Activated CD8-positive, alpha-beta memory T cell treated with anti-CD3 and anti-CD28 coated beads for 48 hours (primary cell): ENCODE results near the gene PYGO1.
"Not testable (repeated sequence)": the region's sequence is repeated elsewhere in the genome, so short reads cannot be mapped to it uniquely, and the experiment has no call there.

ENCODE experiments used
- DNase-seq, 3 experiments: peaks; one replicate each; pipeline ENCODE4 v3.0.0-alpha.2; 2020; ENCODE audit warnings: low read depth in 2 of 3, low spot score in 2 of 3

PYGO1 gene

GRCh38 chr15:55573224-55573623 lies 14.9 kb downstream of the PYGO1 start:
- DNase-seq: no peak

DNA sequence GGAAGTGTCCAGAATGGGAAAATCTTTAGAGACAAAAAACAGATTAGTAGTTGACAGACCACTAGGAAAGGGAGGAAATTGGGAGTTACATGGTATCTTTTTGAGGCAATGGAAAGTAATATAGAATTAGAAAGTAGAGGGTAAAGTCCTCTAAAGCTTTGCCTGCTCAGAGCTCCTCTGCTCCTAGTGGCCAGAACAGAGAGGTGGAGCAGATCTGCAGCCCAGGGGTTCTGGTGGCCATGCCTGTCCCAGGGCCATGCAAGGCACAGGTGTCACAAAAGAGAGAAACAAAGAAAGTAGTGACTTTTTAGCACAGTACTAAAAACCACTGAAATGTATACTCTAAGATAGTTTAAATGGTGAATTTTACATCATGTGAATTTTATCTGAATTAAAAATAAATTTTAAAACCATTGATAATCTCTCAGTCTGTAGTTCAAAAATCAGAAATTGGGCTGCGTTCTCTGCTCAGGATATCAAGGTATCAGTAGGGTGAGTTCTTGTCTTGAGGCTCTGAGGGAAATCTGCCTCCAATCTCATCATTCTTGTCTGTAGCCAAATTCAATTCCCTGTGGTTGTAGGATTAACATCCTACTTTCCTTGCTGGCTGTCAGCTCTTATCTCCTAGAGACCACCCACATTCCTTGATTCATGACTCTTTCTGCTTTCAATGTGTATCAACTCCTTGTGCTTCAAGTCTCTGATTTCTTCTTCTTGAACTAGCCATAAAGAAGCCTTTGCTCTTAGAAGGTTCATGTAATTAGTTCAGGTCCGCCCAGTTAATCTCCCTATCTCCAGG lies 23.6 kb downstream of the PYGO1 start:
- DNase-seq: no peak

DNA sequence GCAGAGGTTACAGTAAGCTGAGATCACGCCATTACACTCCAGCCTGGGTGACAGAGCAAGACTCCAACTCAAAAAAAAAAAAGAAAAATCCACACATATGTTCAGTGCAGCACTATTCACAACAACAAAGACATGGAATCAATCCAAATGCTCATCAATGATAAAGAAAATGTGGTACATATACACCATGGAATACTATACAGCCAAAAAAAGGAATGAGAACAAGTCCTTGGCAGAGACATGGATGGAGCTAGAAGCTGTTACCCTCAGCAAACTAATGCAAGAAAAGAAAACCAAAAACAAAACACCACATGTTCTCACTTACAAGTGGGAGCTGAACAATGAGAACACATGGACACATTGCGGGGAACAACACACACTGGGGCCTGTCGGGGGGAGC lies 25.5 kb downstream of the PYGO1 start:
- no peak for DNase-seq

DNA sequence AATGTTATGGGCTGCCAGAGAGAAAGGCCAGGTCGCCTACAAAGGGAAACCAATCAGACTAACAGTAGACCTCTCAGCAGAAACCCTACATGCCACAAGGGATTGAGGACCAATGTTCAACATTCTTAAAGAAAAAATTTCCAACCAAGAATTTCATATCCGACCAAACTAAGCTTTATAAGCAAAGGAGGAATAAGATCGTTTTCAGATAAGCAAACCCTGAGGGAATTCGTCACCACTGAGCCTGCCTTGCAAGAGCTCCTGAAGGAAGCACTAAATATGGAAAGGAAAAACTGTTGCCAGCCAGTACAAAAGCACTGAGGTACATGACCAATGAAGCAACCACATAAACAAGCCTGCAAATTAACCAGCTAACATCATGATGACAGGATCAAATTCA lies 33.1 kb downstream of the PYGO1 start:
- no peak for DNase-seq

- no peak for DNase-seq
Observed at GRCh38 chr15:55552926-55553325, 35.2 kb downstream of the PYGO1 start.

DNA sequence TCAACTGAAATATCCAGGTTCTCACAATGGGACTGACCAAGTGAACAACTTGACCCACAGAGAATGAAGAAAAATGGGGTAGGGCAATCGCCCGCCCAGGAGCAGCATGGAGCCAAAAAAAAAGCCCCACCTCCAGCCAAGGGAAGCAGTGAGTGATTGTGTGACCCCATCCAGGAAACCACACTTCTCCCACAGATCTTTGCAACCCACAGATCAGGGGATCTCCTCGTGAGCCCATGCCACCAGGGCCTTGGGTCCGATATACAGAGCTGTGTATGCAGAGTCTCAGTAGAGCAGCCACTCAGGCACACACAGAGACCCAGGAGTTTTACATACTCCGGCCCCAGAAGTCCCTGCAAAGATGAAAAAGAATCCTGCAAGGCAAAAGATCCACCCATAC lies 35.7 kb downstream of the PYGO1 start:
- no peak for DNase-seq

DNA sequence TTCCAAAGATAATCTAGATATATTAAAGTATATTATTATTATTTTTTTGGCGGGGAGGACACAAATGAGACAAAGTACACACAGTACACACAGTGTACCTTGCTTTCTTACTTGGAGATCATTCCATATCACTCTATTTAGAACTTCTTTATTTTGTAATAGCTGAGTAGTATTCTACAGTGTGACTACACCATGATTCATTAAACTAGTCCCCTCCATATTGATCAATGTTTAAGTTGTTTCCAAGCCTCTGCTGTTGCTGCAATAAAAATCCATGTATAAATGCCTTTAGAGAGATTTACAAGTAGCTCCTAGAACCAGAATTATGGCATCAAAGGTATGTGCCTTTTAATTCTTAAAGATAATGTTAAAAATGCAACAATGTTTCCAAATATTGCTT lies 38.8 kb downstream of the PYGO1 start:
- no peak for DNase-seq

GRCh38 chr15:55546718-55547117 lies 41.4 kb downstream of the PYGO1 start:
- no peak for DNase-seq

- no peak for DNase-seq
Observed at GRCh38 chr15:55535436-55535835, 52.7 kb downstream of the PYGO1 start.

- DNase-seq: no peak
Observed at GRCh38 chr15:55532944-55533343, 55.2 kb downstream of the PYGO1 start.

- DNase-seq: no peak
Observed at GRCh38 chr15:55530861-55531313, 57.3 kb downstream of the PYGO1 start.

DNA sequence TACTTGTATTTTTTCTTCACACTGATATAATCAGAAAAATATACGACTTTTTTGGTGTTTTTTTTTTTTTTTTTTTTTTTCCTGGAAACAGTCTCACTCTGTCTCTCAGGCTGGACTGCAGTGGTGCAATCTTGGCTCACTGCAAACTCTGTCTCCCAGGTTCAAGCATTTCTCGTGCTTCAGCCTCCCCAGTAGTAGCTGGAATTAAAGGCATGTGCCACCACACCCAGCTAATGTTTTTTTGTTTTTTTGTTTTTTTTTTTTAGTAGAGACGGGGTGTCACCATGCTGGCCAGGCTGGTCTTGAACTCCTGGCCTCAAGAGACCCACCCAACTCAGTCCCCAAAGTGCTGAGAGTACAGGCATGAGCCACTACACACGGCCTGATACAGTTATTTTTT lies 59.3 kb downstream of the PYGO1 start:
- no peak for DNase-seq

DNA sequence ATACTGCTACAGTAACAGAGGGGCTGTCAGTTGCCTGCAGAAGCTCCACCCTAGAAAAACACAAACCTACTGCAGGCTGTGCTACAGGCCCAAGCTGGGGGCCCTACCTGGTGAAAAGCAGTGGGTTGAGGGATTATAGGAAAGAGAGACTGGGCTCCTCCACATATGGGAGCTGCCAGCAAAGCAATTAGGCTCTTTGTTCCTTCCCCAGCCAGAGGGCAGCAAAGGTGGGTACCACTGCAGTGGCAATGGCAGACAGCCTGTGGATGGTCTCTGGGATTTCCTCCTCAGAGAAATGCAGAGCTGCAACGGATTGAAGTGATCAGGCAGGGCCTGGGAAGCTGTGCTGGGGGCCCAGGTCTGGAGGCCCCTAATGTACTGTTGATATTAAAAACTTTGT lies 61.0 kb downstream of the PYGO1 start:
- DNase-seq: no peak

DNA sequence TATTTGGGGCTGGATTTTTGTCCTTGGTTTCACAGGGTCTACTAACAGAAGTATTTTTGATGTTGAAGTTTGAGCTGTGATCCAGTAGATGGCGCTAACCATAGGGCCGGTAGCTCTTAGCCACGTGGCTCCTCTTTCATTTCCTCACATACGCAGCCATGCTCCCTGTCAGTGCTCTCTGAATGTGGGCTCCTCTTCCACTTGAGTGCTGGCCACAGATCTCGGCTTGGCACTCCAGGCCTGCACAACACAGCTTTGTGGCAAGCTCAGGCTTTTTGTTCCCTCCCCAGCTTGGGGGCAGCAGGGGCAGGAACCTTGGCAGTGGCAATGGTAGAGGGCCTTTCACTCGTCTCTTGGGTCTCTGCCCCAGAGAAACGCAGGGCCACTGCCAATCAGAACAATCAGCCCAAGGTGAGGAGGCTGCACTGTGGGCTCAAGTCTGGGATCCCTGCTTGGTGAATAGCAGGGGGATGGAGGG lies 61.5 kb downstream of the PYGO1 start:
- DNase-seq: no peak

- no peak for DNase-seq
Observed at GRCh38 chr15:55522742-55523450, 65.2 kb downstream of the PYGO1 start.

GRCh38 chr15:55518641-55519040 lies 69.5 kb downstream of the PYGO1 start:
- no peak for DNase-seq

GRCh38 chr15:55518009-55518408 lies 70.1 kb downstream of the PYGO1 start:
- no peak for DNase-seq

GRCh38 chr15:55515991-55516776 lies 72.0 kb downstream of the PYGO1 start:
- DNase-seq: no peak

DNA sequence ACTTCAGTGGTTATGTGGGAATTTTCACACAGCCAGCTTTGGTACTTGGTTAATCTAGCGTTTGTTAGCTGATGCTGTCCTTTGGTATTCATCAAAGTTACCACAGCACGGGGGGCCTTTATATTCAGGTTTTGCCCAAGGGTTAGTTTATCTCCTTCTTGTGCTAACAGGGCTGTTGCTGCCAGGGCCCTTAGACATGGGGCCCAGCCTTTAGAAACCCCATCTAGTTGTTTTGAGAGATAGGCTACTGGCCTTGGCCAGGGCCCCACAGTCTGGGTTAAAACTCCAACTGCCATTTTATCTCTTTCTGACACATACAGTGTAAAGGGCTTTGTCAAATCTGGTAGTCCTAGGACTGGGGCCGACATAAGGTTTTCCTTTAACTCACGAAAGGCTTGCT lies 72.7 kb downstream of the PYGO1 start:
- DNase-seq: no peak

- DNase-seq: no peak
Observed at GRCh38 chr15:55514414-55514850, 73.7 kb downstream of the PYGO1 start.

DNA sequence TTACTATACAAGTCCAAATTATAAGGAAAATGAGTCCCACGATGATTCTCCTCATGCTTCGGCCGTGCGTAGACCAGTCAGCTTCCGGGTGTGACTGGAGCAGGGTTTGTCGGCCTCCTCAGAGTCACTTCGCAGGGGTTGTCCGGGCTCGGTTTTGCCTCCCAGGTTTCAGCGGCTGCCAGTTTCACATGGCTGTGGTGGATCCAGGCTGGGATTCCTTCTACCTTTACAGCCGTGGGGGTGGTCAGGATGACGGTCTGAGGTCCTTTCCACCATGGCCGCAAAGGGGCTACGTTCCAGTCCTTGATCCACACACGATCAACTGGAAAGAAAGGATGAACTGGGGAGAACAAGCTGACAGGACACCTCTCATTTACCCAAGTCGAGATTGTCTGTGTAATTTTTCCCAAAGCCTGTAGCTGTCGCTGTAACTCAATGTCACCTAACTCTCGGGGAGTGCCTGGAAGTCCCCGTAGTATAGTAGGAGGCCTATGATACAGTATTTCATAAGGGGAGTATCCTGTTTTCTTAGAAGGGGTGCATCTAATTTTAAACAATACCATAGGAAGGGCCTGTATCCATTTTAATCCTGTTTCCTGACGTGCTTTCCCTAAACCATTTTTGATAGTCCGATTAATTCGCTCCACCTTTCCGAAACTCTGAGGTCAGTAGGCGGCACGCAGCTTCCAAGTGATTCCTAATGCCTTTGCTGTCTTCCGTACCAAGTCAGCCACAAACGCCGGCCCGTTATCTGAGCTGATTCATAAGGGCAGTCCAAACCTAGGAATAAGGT lies 74.3 kb downstream of the PYGO1 start:
- not testable (repeated sequence) for DNase-seq
